Transverse colon (tissue), 4 donors: ENCODE data around the gene ARPC1B.

ENCODE experiments used
- EP300 ChIP-seq: sonication (generic); formaldehyde crosslinking; IDR thresholded peaks from one replicate; pipeline ENCODE4 v1.6.1; 2017; ENCODE audit warnings: antibody characterized with exemption, low read depth
- POLR2A ChIP-seq: fragments of 450-650 bp; IDR thresholded peaks from one replicate; pipeline ENCODE4 v1.6.1; 2016; ENCODE audit warnings: antibody characterized with exemption, mild to moderate bottlenecking, moderate library complexity
- POLR2AphosphoS5 ChIP-seq, 3 donors: sonication (generic); formaldehyde crosslinking; IDR thresholded peaks; one replicate each; pipeline ENCODE4 v1.6.1; 2016; ENCODE audit warnings: antibody characterized with exemption in 3 of 3
- TF ChIP-seq, protein P1 (sequence below), 5 experiments: fragments of 200-600 bp in 3 of 5; fragments of 450-650 bp in 2 of 5; sonication (generic) in 3 of 5; IDR thresholded peaks; 1 replicate in 2 of 5; 2 replicates in 3 of 5; pipeline ENCODE4 v1.5.1; 2016 to 2017; ENCODE audit warnings: antibody characterized with exemption in 5 of 5, inconsistent platforms in 3 of 5, mild to moderate bottlenecking in 2 of 5, moderate library complexity in 1 of 5

DNA sequence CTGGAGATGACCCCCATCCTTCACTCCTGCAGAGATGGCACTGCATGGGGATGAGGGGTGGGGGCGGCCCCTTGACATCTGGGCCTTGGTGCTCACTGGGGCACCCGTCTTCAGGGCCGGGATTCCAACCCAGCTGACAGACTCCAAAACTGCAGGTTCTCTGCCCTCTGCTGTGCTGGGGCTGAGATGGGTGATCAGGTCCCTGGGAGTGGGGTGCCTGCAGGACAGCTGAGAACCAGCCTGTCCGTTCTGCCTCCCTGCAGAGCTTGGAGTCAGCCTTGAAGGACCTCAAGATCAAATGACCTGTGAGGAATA is 19.6 kb downstream of the ARPC1B start:
- TF ChIP-seq, protein P1, sequence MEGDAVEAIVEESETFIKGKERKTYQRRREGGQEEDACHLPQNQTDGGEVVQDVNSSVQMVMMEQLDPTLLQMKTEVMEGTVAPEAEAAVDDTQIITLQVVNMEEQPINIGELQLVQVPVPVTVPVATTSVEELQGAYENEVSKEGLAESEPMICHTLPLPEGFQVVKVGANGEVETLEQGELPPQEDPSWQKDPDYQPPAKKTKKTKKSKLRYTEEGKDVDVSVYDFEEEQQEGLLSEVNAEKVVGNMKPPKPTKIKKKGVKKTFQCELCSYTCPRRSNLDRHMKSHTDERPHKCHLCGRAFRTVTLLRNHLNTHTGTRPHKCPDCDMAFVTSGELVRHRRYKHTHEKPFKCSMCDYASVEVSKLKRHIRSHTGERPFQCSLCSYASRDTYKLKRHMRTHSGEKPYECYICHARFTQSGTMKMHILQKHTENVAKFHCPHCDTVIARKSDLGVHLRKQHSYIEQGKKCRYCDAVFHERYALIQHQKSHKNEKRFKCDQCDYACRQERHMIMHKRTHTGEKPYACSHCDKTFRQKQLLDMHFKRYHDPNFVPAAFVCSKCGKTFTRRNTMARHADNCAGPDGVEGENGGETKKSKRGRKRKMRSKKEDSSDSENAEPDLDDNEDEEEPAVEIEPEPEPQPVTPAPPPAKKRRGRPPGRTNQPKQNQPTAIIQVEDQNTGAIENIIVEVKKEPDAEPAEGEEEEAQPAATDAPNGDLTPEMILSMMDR (IDR thresholded peaks at IDR 0.05): no peak
- TF ChIP-seq POLR2AphosphoS5 (IDR thresholded peaks at IDR 0.05) (no peak), POLR2A (no peak), EP300 (no peak)
